ENCODE results near the gene RSBN1L.

RSBN1L gene

DNA sequence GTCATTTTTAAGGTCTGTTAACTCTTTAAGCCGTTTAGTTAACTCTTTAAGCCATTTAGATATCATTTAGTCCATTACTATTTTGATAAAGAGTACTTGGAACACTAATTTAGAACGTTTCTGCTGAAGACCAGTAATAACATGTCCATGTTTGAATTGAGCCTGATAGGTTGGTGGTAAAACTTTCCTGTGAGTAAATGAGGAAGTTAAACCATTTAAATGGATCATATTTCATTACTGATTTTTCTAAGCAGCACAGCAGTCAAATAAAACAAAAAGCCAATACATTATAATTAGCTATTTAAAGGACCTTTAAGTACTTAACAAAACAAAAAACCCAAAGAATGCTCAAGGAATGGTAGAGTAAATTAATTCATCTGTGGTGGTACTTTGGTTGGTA, 131.7 kb downstream of the RSBN1L start:
- H3K27ac ChIP-seq (ENCODE audit: low read depth, low read length) = no peak overlapping the region

DNA sequence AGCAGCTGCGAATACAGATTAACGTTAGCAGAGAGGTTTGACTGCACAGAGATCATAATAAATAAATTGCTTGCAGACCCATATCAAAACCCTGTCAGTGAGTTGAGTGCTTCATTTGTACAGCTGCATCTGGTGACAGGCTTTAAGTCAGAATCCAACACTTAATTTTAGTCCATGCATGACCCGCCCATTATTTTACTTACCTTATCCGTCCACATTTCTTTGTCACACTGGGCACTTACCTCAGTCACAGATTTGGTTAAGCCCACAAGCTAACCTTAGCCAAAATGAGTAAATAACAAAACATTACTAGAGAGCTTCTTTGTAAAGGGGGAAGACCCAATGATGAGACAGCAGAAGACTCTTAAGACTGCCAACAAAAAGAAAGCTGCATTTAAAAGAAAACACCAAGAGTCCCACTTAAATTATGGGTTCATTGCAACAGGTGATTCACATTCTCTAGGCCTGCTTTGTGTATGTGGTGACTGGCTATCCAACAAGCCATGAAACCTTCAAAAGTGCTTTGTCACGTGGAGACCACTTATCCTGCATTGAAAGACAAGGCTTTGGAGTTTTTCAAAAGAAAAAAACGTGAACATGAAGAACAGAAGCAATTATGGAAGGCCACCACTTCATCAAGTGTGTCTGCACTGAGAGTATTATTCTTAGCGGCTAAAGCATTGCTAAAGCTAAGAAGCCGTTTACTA, 134.5 kb downstream of the RSBN1L start:
- no peak overlapping the region for H3K4me3 ChIP-seq (ENCODE audit: low read depth, low read length)
- H3K9me3 ChIP-seq (ENCODE audit: control insufficient read depth, insufficient read depth, low read depth, low read length) = no peaks in the 10 kb centered on the region
- no peaks in the 10 kb centered on the region for H3K36me3 ChIP-seq (ENCODE audit: control insufficient read depth, insufficient read depth, low read length)
- no peaks in the 10 kb centered on the region for H3K27me3 ChIP-seq (ENCODE audit: control insufficient read depth, insufficient read depth, low read length)
- H3K27ac ChIP-seq (ENCODE audit: low read depth, low read length) = no peak overlapping the region
- no peak overlapping the region for H3K9ac ChIP-seq (ENCODE audit: low read length)
- H3K4me1 ChIP-seq (ENCODE audit: control insufficient read depth, insufficient read depth, low read length) = peaks cover 6% of the 10 kb centered on the region; the same call in 1 of the 2 replicates

More for the DNA sequence above, 131.7 kb downstream of the RSBN1L start:
- H3K9me3 ChIP-seq (ENCODE audit: control insufficient read depth, insufficient read depth, low read depth, low read length) = no peaks in the 10 kb centered on the region
- H3K27me3 ChIP-seq (ENCODE audit: control insufficient read depth, insufficient read depth, low read length) = no peaks in the 10 kb centered on the region
- no peaks in the 10 kb centered on the region for H3K36me3 ChIP-seq (ENCODE audit: control insufficient read depth, insufficient read depth, low read length)
- H3K4me1 ChIP-seq (ENCODE audit: control insufficient read depth, insufficient read depth, low read length) = no peaks in the 10 kb centered on the region
- H3K9ac ChIP-seq (ENCODE audit: low read length) = no peak overlapping the region
- no peak overlapping the region for H3K4me3 ChIP-seq (ENCODE audit: low read depth, low read length)

DNA sequence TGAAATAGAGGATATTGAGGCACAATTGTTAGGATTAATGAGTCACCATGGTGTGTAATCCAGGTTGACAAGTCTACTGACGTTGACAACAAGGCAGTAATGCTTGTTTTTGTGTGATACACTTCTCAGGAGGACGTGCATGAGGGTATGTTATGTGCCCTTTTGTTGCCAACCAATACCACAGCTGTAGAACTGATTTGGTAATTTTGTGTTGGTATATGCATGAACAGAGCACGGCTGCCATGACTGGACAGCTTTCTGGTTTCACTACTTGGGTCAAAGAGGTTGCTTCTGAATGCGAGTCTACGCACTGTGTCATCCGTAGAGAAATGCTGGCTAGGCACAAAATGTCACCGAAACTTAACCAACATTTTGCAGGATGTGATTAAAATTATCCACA, 135.2 kb downstream of the RSBN1L start:
- Histone ChIP-seq H3K27me3 (ENCODE audit: control insufficient read depth, insufficient read depth, low read length) (no peaks in the 10 kb centered on the region), H3K9me3 (ENCODE audit: control insufficient read depth, insufficient read depth, low read depth, low read length) (no peaks in the 10 kb centered on the region), H3K36me3 (ENCODE audit: control insufficient read depth, insufficient read depth, low read length) (no peaks in the 10 kb centered on the region), H3K4me1 (ENCODE audit: control insufficient read depth, insufficient read depth, low read length) (peaks cover 6% of the 10 kb centered on the region; the same call in 1 of the 2 replicates), H3K9ac (ENCODE audit: low read length) (no peak overlapping the region), H3K4me3 (ENCODE audit: low read depth, low read length) (no peak overlapping the region), H3K27ac (ENCODE audit: low read depth, low read length) (no peak overlapping the region)

DNA sequence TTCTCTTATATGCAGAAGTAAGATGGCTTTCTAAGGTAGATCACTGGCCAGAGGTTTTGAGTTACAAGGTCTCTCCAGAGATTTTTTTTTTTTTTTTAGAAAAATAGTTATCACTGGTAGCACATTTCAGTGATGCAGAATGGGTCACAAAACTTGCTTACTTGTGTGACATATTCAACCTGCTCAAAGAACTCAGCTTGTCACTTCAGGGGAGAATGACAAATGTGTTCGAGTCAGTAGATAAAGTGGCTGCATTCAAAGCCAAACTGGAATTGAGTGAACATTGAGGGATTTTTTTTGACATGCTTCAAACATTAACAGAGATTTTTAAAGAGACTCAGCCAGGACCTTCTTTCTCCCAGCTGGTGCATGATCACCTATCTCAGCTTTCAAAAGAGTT, 135.7 kb downstream of the RSBN1L start:
- Histone ChIP-seq H3K36me3 (ENCODE audit: control insufficient read depth, insufficient read depth, low read length) (no peaks in the 10 kb centered on the region), H3K9ac (ENCODE audit: low read length) (no peak overlapping the region), H3K27ac (ENCODE audit: low read depth, low read length) (no peak overlapping the region), H3K4me3 (ENCODE audit: low read depth, low read length) (no peak overlapping the region), H3K4me1 (ENCODE audit: control insufficient read depth, insufficient read depth, low read length) (peaks cover 6% of the 10 kb centered on the region; the same call in 1 of the 2 replicates), H3K9me3 (ENCODE audit: control insufficient read depth, insufficient read depth, low read depth, low read length) (no peaks in the 10 kb centered on the region), H3K27me3 (ENCODE audit: control insufficient read depth, insufficient read depth, low read length) (no peaks in the 10 kb centered on the region)
